SU-DHL-6 (cell line): Measurements from ENCODE around the gene TSPAN31.

ENCODE experiments used
- H2AFZ ChIP-seq: fragments of 200-600 bp; sonication (generic); 2 replicates; pipeline ENCODE4 v1.6.1; 2014; ENCODE audit warnings: low read depth, mild to moderate bottlenecking, moderate library complexity, mixed read lengths, antibody characterized with exemption, low read length; ENCODE audit not compliant: severe bottlenecking
- H3F3A ChIP-seq: fragments of 200-600 bp; shearing (Covaris generic); 2 replicates; pipeline ENCODE4 v1.6.0; 2016; ENCODE audit warnings: antibody characterized with exemption, mild to moderate bottlenecking; ENCODE audit not compliant: insufficient read depth
- H3K27ac ChIP-seq: fragments of 200-600 bp; sonication (generic); 2 replicates; pipeline ENCODE4 v1.5.1; 2016; ENCODE audit warnings: low read depth, mild to moderate bottlenecking, low read length, moderate library complexity, mixed read lengths
- H3K27me3 ChIP-seq: fragments of 200-600 bp; sonication (generic), shearing (Covaris generic); 2 replicates; pipeline ENCODE4 v1.6.0; 2014; ENCODE audit warnings: mild to moderate bottlenecking, low read length
- H3K36me3 ChIP-seq: fragments of 200-600 bp; sonication (generic); 2 replicates; pipeline ENCODE4 v1.6.1; 2014; ENCODE audit warnings: mild to moderate bottlenecking, low read length, mixed read lengths
- H3K4me2 ChIP-seq: fragments of 300-600, 200-600 bp; shearing (Covaris generic), sonication (generic); 2 replicates; pipeline ENCODE4 v1.6.0; 2014; ENCODE audit warnings: low read length, low read depth, mild to moderate bottlenecking; ENCODE audit not compliant: poor library complexity, severe bottlenecking
- H3K4me3 ChIP-seq: fragments of 200-600 bp; sonication (generic); 2 replicates; pipeline ENCODE4 v1.5.1; 2014; ENCODE audit warnings: antibody characterized with exemption, low read length, mild to moderate bottlenecking, mixed read lengths; ENCODE audit not compliant: insufficient read depth, poor library complexity, severe bottlenecking
- H3K79me2 ChIP-seq: fragments of 200-600 bp; sonication (generic); 2 replicates; pipeline ENCODE4 v1.6.1; 2014; ENCODE audit warnings: mild to moderate bottlenecking, low read length, moderate library complexity; ENCODE audit not compliant: insufficient read depth
- H3K9ac ChIP-seq: fragments of 200-600 bp; sonication (generic); 2 replicates; pipeline ENCODE4 v1.7.0; 2014; ENCODE audit warnings: mild to moderate bottlenecking, low read length
- H3K9me2 ChIP-seq: fragments of 200-600 bp; sonication (generic); replicated peaks from 2 replicates; pipeline ENCODE4 v1.6.1; 2014; ENCODE audit warnings: low read length; ENCODE audit not compliant: insufficient read depth
- H3K9me3 ChIP-seq: fragments of 200-600 bp; sonication (generic); 2 replicates; pipeline ENCODE4 v1.6.1; 2014; ENCODE audit warnings: low read length, mixed read lengths; ENCODE audit not compliant: insufficient read depth
- H4K20me1 ChIP-seq: fragments of 200-600 bp; sonication (generic); 2 replicates; pipeline ENCODE4 v1.6.1; 2014; ENCODE audit warnings: low read depth, mild to moderate bottlenecking, antibody characterized with exemption, low read length, moderate library complexity, mixed read lengths
- EZH2phosphoT487 ChIP-seq: fragments of 200-600 bp; sonication (generic), shearing (Covaris generic); conservative IDR thresholded peaks from 2 replicates; pipeline ENCODE4 v1.6.1; 2018; ENCODE audit warnings: mild to moderate bottlenecking, antibody characterized with exemption, low read length, moderate library complexity, mixed read lengths
- TF ChIP-seq, protein P1 (sequence below): fragments of 200-600 bp; sonication (generic); IDR thresholded peaks from one replicate; pipeline ENCODE4 v1.5.1; 2017; ENCODE audit warnings: antibody characterized with exemption, mild to moderate bottlenecking, low read length, moderate library complexity; ENCODE audit not compliant: insufficient read depth, poor library complexity, severe bottlenecking

TSPAN31 gene

DNA sequence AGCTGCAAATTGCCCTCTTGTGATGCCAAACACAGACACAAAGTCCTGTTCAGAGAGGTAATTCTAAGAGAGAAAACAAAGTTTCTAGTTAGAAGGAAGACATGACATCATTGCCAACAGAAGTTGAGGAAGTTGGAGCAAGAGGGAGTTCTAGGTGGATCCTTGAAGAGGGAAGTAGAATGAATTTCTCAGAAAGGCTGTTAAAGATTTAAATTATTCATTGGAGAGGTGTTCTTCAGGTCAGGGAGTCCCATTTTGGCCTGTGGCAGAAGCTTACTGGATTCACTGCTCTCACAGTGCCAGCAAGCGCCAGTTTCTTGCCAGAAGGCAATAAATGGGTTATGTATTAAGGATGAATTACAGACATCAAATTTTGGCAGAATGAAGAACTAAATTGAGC lies 53.1 kb downstream of the TSPAN31 start:
- no peak overlapping the region for H3K27ac ChIP-seq
- no peaks in the 10 kb centered on the region for H3K9me3 ChIP-seq
- H2AFZ ChIP-seq: no peak overlapping the region
- TF ChIP-seq, protein P1, sequence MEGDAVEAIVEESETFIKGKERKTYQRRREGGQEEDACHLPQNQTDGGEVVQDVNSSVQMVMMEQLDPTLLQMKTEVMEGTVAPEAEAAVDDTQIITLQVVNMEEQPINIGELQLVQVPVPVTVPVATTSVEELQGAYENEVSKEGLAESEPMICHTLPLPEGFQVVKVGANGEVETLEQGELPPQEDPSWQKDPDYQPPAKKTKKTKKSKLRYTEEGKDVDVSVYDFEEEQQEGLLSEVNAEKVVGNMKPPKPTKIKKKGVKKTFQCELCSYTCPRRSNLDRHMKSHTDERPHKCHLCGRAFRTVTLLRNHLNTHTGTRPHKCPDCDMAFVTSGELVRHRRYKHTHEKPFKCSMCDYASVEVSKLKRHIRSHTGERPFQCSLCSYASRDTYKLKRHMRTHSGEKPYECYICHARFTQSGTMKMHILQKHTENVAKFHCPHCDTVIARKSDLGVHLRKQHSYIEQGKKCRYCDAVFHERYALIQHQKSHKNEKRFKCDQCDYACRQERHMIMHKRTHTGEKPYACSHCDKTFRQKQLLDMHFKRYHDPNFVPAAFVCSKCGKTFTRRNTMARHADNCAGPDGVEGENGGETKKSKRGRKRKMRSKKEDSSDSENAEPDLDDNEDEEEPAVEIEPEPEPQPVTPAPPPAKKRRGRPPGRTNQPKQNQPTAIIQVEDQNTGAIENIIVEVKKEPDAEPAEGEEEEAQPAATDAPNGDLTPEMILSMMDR: no peak
- no peak for TF ChIP-seq EZH2phosphoT487
- H3F3A ChIP-seq: 0 out of 2 replicates have a peak, but pooled peaks cover 5% of the 10 kb centered on the region
- no peaks in the 10 kb centered on the region for H4K20me1 ChIP-seq
- peaks cover 20% of the 10 kb centered on the region; the same call in 1 of the 2 replicates for H3K36me3 ChIP-seq
- H3K4me3 ChIP-seq: no peak overlapping the region
- H3K9me2 ChIP-seq: no peaks in the 10 kb centered on the region
- H3K79me2 ChIP-seq: no peaks in the 10 kb centered on the region
- H3K27me3 ChIP-seq: no peaks in the 10 kb centered on the region
- H3K9ac ChIP-seq: no peak overlapping the region
- H3K4me2 ChIP-seq: no peak overlapping the region
